ENCODE data around the gene CXorf38.
"Not testable (repeated sequence)": the region's sequence is repeated elsewhere in the genome, so short reads cannot be mapped to it uniquely, and the experiment has no call there.

Gene CXorf38

DNA sequence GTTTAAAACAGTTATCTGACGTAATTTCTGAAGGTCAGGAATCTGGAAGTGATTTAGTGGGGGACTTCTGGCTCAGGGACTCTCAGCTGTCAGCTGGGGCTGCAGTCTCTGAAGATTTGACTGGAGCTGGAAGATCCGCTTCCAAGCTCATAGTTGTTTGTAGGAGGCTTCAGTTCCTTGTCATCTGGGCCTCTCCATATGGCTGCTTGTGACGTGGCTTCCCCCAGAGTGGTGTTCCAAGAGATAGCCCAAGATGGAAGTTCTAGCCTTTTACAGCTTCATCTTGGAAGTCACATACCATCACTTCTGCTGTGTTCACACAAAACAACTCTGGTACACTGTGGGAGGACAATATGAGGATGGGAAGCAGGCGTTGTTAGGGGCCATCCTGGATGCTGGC is 22.1 kb downstream of the CXorf38 start:
- no peak for DNase-seq

DNA sequence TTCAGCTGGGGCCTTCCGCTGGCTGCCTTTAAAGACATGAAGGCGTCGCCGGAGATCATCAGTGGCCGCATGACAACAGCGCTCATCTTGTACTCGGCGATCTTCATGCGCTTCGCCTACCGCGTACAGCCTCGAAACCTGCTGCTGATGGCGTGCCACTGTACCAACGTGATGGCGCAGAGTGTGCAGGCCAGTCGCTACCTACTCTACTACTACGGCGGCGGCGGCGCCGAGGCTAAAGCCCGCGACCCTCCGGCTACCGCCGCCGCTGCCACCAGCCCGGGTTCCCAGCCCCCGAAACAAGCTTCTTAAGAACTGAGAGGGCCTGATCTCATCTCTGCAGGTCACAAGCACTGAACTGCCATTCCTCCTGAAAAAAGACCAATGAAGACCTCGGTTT is 23.7 kb downstream of the CXorf38 start:
- DNase-seq, result no peak

GRCh38 chrX:40623139-40623536 is 24.2 kb downstream of the CXorf38 start, which contains the start of gene MPC1L:
Gene MPC1L (plus strand): TSS chrX:40623428. CDS start chrX:40623566, 138 bp downstream.
- no peak for DNase-seq

GRCh38 chrX:40622479-40623138 is 24.8 kb downstream of the CXorf38 start:
- no peak for DNase-seq

DNA sequence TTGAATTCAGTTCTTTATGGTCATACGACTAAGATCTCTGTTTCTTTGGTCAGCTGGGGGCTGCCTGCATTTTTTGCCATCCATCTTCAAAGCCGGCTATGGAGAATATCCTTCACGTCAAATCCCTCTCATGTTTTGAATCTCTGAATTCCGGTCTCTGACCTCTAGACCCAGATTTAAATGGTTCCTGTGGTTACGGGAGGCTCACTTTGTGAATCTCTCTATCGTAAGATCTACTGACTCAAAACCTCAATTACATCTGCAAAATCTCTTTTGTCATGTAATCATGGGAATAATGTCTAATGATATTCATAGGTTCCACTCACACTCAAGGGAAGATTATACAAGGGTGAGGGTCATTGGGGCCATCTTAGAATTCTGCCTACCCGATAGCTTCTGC is 29.8 kb downstream of the CXorf38 start:
- no peak for DNase-seq

DNA sequence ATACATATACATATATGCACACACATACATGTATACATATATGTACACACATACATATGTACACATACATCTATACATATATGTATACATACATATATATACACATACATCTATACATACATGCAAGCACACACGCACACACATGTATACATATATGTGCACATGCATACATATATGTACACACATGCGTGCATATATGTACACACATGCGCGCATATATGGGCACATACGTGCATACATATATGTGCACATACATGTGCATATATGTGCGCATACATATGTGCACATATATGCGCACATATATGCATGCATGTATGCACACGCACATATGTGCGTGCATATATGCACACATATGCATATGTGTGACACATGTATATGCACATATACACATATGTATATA is 31.4 kb downstream of the CXorf38 start:
- no peak for DNase-seq

GRCh38 chrX:40612511-40612910 is 34.9 kb downstream of the CXorf38 start:
- no peak for DNase-seq

DNA sequence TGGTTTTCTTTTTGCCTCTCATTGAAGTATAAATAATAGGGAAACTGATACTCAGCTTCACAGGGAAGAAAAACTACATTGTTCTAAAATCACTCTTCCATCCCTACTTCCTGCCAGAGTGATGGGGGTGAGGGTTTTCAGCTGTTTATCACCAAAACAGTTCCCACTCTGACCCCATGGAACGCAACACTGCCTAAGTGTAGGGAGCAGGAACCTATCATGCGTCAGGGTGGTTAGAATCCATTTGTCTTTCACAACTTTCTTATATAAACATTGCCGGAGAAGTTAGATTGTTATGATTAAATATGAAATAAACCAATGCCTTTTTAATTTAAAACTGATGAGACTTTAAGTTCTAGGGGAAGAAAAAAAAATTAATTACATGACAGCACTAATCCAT is 40.0 kb downstream of the CXorf38 start:
- no peak for DNase-seq

- no peak for DNase-seq
Measured at GRCh38 chrX:40603446-40603845, 43.9 kb downstream of the CXorf38 start.

- DNase-seq, result peak; percentile 7
Measured at GRCh38 chrX:40589616-40590321, 57.6 kb downstream of the CXorf38 start.

DNA sequence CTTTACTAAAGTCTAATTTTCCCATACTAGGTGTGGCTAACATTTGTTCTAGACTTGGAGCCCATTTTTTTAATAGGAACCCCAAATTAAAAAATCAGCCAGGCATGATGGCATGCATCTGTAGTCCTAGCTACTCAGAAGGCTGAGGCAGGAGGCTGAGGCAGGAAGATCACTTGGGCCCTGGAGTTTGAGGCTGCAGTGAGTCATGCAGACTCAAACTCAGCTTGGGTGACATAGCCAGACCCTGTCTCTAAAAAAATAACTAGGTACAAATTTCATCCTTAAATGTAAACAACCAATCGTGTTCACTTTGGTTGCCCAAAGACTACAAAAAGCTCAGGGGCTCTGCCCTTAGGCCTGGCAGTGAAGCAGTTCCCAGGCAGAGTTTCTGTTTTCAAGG is 59.7 kb downstream of the CXorf38 start:
- DNase-seq, result not testable (repeated sequence)

DNA sequence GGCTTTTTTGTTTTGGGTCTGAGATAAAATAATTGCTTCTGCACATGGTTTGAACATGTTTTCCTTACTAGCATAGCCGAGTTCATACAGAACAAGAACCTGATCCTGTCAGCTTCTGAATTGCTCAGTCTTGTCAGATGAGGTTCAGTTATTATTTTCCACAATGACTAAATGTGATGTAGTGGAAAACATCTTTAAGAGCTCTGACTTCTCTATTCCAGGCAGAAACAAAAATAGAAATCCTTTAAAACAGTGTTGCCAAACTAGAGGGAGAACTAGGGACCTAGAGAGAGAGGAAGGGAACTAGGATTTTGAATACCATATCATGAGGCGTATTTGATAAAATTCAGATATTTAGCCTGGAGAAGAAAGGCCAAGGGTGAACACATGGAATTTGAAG is 64.5 kb downstream of the CXorf38 start:
- no peak for DNase-seq

DNA sequence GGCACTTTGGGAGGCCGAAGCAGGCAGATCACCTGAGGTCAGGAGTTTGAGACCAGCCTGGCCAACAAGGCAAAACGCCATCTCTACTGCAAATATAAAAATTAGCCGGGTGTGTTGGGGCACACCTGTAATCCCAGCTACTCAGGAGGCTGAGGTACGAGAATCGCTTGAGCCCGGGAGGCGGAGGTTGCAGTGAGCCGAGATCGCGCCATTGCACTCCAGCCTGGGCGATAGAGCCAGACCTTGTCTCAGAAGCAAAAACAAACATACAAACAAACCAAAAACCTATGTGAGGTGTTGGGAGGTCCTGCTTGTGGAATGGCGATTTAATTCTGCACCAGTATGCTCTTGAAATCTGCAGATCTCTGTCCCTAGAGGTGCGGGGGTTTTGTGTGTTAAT is 65.2 kb downstream of the CXorf38 start:
- not testable (repeated sequence) for DNase-seq

- peak; percentile 4 for DNase-seq
Measured at GRCh38 chrX:40581336-40581920, 65.9 kb downstream of the CXorf38 start.

- peak; percentile 90 for DNase-seq
Measured at GRCh38 chrX:40580537-40581335, 66.6 kb downstream of the CXorf38 start, which contains the start of gene ATP6AP2. Gene ATP6AP2 (plus strand): TSS chrX:40580970. CDS start chrX:40581066, 96 bp downstream.

DNA sequence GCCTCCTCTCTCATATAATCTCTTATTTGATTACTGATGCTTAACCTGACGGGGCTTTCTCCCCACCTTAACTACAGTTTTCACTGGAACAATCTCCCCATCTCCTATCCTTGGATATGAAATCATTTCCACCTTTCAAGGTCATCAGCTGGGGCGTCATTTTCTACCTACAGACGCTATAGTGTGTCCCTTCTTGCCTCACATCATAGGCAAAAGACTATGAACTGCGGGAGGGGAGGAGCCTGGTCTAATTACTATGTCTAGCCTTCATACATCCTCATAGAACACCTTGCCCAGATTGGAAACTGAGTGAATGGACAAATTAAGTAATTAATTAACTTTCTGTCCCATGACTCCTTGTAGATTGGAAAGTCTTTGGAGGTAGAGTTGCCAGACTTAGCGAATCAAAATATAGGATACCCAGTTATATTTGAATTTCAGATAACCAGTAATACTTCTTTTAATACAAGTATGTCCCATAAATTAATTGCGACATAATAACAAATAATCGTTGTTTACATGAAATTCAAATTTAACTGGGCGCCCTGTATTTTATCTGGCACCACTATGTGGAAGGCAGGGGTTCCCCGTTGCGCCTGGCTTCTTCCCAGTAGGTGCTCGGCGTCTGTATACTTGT is 67.3 kb downstream of the CXorf38 start:
- no peak for DNase-seq

DNA sequence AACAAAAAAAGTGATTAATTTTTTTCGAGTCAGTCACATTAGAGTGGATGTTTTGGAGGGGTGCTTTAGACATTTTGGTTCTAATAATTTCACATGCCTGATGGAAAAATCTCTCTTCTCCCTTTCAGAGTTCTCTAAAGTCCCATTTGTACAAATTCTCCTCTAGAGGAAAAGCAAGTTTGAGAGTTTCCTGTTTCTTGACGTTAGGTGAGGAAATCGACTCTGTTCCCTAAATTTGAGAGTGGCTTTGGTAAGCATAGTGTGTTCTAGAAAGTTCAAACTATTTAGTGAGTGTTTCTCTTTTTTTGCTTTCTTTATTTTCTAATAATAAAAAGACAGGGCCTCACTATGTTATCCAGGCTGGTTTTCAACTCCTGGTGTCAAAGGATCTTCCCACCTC is 68.2 kb downstream of the CXorf38 start:
- no peak for DNase-seq

- DNase-seq, result no peak
Measured at GRCh38 chrX:40578039-40578695, 69.2 kb downstream of the CXorf38 start.

All from activated naive CD4-positive, alpha-beta T cell treated with Interleukin-2 at 50 U/mL for 16 hours (primary cell).